Measurements from ENCODE around the gene PROX2. TPM values are rescaled to one million over a fixed set of nuclear protein-coding genes. Genes with fewer than 3 reads are reported as not detected.

The PROX2 gene
- total and polyA plus RNA-seq, 3 donors from 2014 or later = 0.06 to 0.08 (median 0.08) TPM

- 75 to 76% methylated on average over 7 of the region's 7 CpGs for WGBS, 2 donors
- intact Hi-C loops (cut with DNase I; ENCODE audit: low total_unique reads) = no loop called here
- no peak overlapping the region for H3K27ac ChIP-seq
Measured at GRCh38 chr14:74835645-74836250, 40.2 kb downstream of the PROX2 start.

GRCh38 chr14:74834692-74835392 is 41.1 kb downstream of the PROX2 start:
- WGBS, 2 donors = 91 to 97% methylated on average over 4 of the region's 5 CpGs
- no peak for DNase-seq
- H3K27me3 ChIP-seq = no peaks in the 10 kb centered on the region
- H3K4me1 ChIP-seq = peaks cover 4% of the 10 kb centered on the region
- no peak overlapping the region for H3K27ac ChIP-seq
- no peak overlapping the region for H3K4me3 ChIP-seq
- no peaks in the 10 kb centered on the region for H3K36me3 ChIP-seq (ENCODE audit: low read depth, missing control alignments)
- intact Hi-C loops (cut with DNase I; ENCODE audit: low total_unique reads) = no loop called here
- no peak for TF ChIP-seq POLR2A (IDR thresholded peaks at IDR 0.05)
- no peak for TF ChIP-seq CTCF (IDR thresholded peaks at IDR 0.05)
- H3K9me3 ChIP-seq = no peaks in the 10 kb centered on the region

More at GRCh38 chr14:74835645-74836250, 40.2 kb downstream of the PROX2 start:
- no peak for TF ChIP-seq CTCF (IDR thresholded peaks at IDR 0.05)
- TF ChIP-seq POLR2A (IDR thresholded peaks at IDR 0.05) = no peak
- no peaks in the 10 kb centered on the region for H3K36me3 ChIP-seq (ENCODE audit: low read depth, missing control alignments)
- H3K9me3 ChIP-seq = no peaks in the 10 kb centered on the region
- H3K4me3 ChIP-seq = no peak overlapping the region
- peaks cover 4% of the 10 kb centered on the region for H3K4me1 ChIP-seq
- H3K27me3 ChIP-seq = no peaks in the 10 kb centered on the region
- DNase-seq = no peak

GRCh38 chr14:74832849-74833248 is 43.1 kb downstream of the PROX2 start:
- no peak for DNase-seq
- intact Hi-C loops (cut with DNase I; ENCODE audit: low total_unique reads) = no loop called here
- no peak overlapping the region for H3K4me3 ChIP-seq
- no peak overlapping the region for H3K27ac ChIP-seq
- TF ChIP-seq CTCF (IDR thresholded peaks at IDR 0.05) = no peak
- TF ChIP-seq POLR2A (IDR thresholded peaks at IDR 0.05) = no peak
- no peaks in the 10 kb centered on the region for H3K27me3 ChIP-seq
- no peaks in the 10 kb centered on the region for H3K9me3 ChIP-seq
- peaks cover 4% of the 10 kb centered on the region for H3K4me1 ChIP-seq
- H3K36me3 ChIP-seq (ENCODE audit: low read depth, missing control alignments) = no peaks in the 10 kb centered on the region
- 92 to 96% methylated on average over 4 of the region's 4 CpGs for WGBS, 2 donors

- 81 to 91% methylated on average over 5 of the region's 5 CpGs for WGBS, 2 donors
- Histone ChIP-seq H3K4me3 (no peak overlapping the region), H3K27me3 (no peaks in the 10 kb centered on the region), H3K27ac (no peak overlapping the region), H3K36me3 (ENCODE audit: low read depth, missing control alignments) (no peaks in the 10 kb centered on the region), H3K4me1 (no peaks in the 10 kb centered on the region), H3K9me3 (no peaks in the 10 kb centered on the region)
- intact Hi-C loops (cut with DNase I; ENCODE audit: low total_unique reads) = no loop called here
- no peak for TF ChIP-seq CTCF (IDR thresholded peaks at IDR 0.05)
- no peak for TF ChIP-seq POLR2A (IDR thresholded peaks at IDR 0.05)
- no peak for DNase-seq
Measured at GRCh38 chr14:74829251-74829650, 46.7 kb downstream of the PROX2 start.

GRCh38 chr14:74826574-74826973 is 49.4 kb downstream of the PROX2 start:
- TF ChIP-seq POLR2A (IDR thresholded peaks at IDR 0.05) (no peak), CTCF (IDR thresholded peaks at IDR 0.05) (no peak)
- no peaks in the 10 kb centered on the region for H3K36me3 ChIP-seq (ENCODE audit: low read depth, missing control alignments)

More at GRCh38 chr14:74826574-74826973, 49.4 kb downstream of the PROX2 start:
- no peaks in the 10 kb centered on the region for H3K27me3 ChIP-seq
- no peaks in the 10 kb centered on the region for H3K4me1 ChIP-seq
- no peak overlapping the region for H3K27ac ChIP-seq
- DNase-seq = no peak
- intact Hi-C loops (cut with DNase I; ENCODE audit: low total_unique reads) = no loop called here
- H3K4me3 ChIP-seq = no peak overlapping the region
- H3K9me3 ChIP-seq = no peaks in the 10 kb centered on the region

All from testis (tissue), 3 donors.